H9 (cell line): ENCODE data around the gene RAD21L1. TPM values are rescaled to one million over a fixed set of nuclear protein-coding genes. Genes with fewer than 3 reads are reported as not detected.

ENCODE experiments used
- DNase-seq: peaks from one replicate; pipeline ENCODE4 v3.0.0-alpha.2; 2017
- H2AFZ ChIP-seq: one replicate; pipeline ENCODE4 v1.6.1; 2013; ENCODE audit warnings: mild to moderate bottlenecking, low read length, control low read depth, moderate library complexity
- H2AK5ac ChIP-seq: 2 replicates; pipeline ENCODE4 v1.6.1; 2013; ENCODE audit warnings: low read length, control low read depth, mixed read lengths; ENCODE audit not compliant: insufficient read length
- H2BK120ac ChIP-seq: one replicate; pipeline ENCODE4 v1.6.1; 2013; ENCODE audit warnings: low read depth, mild to moderate bottlenecking, low read length, control low read depth, inconsistent platforms; ENCODE audit not compliant: poor library complexity, severe bottlenecking
- H2BK12ac ChIP-seq: 2 replicates; pipeline ENCODE4 v1.6.1; 2013; ENCODE audit warnings: low read length, control low read depth, mixed read lengths, low read depth; ENCODE audit not compliant: insufficient read length
- H2BK15ac ChIP-seq: 2 replicates; pipeline ENCODE4 v1.6.1; 2013; ENCODE audit warnings: low read depth, low read length, control low read depth
- H2BK20ac ChIP-seq: one replicate; pipeline ENCODE4 v1.6.1; 2013; ENCODE audit warnings: low read depth, mild to moderate bottlenecking, low read length, control low read depth, inconsistent platforms; ENCODE audit not compliant: poor library complexity, severe bottlenecking
- H2BK5ac ChIP-seq: 2 replicates; pipeline ENCODE4 v1.6.1; 2013; ENCODE audit warnings: low read length, control low read depth, mixed read lengths; ENCODE audit not compliant: insufficient read length
- H3K14ac ChIP-seq: 2 replicates; pipeline ENCODE4 v1.6.1; 2013; ENCODE audit warnings: low read length, control low read depth; ENCODE audit not compliant: insufficient read depth
- H3K18ac ChIP-seq: 2 replicates; pipeline ENCODE4 v1.6.1; 2013; ENCODE audit warnings: low read depth, mild to moderate bottlenecking, mixed read lengths, low read length, control low read depth; ENCODE audit not compliant: insufficient read length
- H3K23ac ChIP-seq: 2 replicates; pipeline ENCODE4 v1.6.1; 2013; ENCODE audit warnings: low read length, control low read depth, mixed read lengths, low read depth; ENCODE audit not compliant: insufficient read length
- H3K23me2 ChIP-seq: 2 replicates; pipeline ENCODE4 v1.6.1; 2013; ENCODE audit warnings: low read depth, mild to moderate bottlenecking, mixed read lengths, low read length, control low read depth; ENCODE audit not compliant: insufficient read length, poor library complexity, severe bottlenecking
- H3K27ac ChIP-seq: 2 replicates; pipeline ENCODE4 v1.5.1; 2013; ENCODE audit warnings: low read length, control low read depth, mixed read lengths, low read depth; ENCODE audit not compliant: insufficient read length
- H3K27me3 ChIP-seq: 2 replicates; pipeline ENCODE4 v1.6.1; 2013; ENCODE audit warnings: low read length, control low read depth, inconsistent platforms; ENCODE audit not compliant: insufficient read depth
- H3K4ac ChIP-seq: 2 replicates; pipeline ENCODE4 v1.6.1; 2013; ENCODE audit warnings: low read depth, mild to moderate bottlenecking, control low read depth, inconsistent platforms, low read length, moderate library complexity
- H3K4me1 ChIP-seq: 2 replicates; pipeline ENCODE4 v1.6.1; 2013; ENCODE audit warnings: low read length, control low read depth, inconsistent platforms; ENCODE audit not compliant: insufficient read depth
- H3K4me2 ChIP-seq: 2 replicates; pipeline ENCODE4 v1.6.1; 2013; ENCODE audit warnings: low read length, control low read depth, mixed read lengths; ENCODE audit not compliant: insufficient read length, insufficient read depth
- H3K56ac ChIP-seq: 2 replicates; pipeline ENCODE4 v1.6.1; 2013; ENCODE audit warnings: low read depth, mild to moderate bottlenecking, mixed read lengths, low read length, control low read depth; ENCODE audit not compliant: insufficient read length
- H3K79me1 ChIP-seq: 2 replicates; pipeline ENCODE4 v1.6.1; 2013; ENCODE audit warnings: low read depth, mild to moderate bottlenecking, moderate library complexity, low read length, control low read depth, inconsistent platforms; ENCODE audit not compliant: insufficient read depth, poor library complexity, severe bottlenecking
- H3K79me2 ChIP-seq: 2 replicates; pipeline ENCODE4 v1.6.1; 2013; ENCODE audit warnings: low read length, control low read depth, inconsistent platforms; ENCODE audit not compliant: insufficient read depth
- H3K9ac ChIP-seq: 2 replicates; pipeline ENCODE4 v1.6.1; 2013; ENCODE audit warnings: low read length, control low read depth, mixed read lengths; ENCODE audit not compliant: insufficient read length; ENCODE audit errors: extremely low read depth
- H3K9me3 ChIP-seq: one replicate; pipeline ENCODE4 v1.6.1; 2013; ENCODE audit warnings: low read depth, low read length, inconsistent platforms; ENCODE audit not compliant: control insufficient read depth
- H3T11ph ChIP-seq: one replicate; pipeline ENCODE4 v1.6.1; 2013; ENCODE audit warnings: mild to moderate bottlenecking, low read length, control low read depth, inconsistent platforms
- H4K20me1 ChIP-seq: one replicate; pipeline ENCODE4 v1.6.1; 2013; ENCODE audit not compliant: control insufficient read depth, insufficient read length, insufficient read depth
- H4K5ac ChIP-seq: 2 replicates; pipeline ENCODE4 v1.6.1; 2013; ENCODE audit warnings: low read depth, mild to moderate bottlenecking, mixed read lengths, low read length, control low read depth; ENCODE audit not compliant: insufficient read length
- H4K8ac ChIP-seq: replicated peaks from 2 replicates; pipeline ENCODE4 v1.6.1; 2013; ENCODE audit warnings: low read length, control low read depth, mixed read lengths, low read depth; ENCODE audit not compliant: insufficient read length
- H4K91ac ChIP-seq: 2 replicates; pipeline ENCODE4 v1.6.1; 2013; ENCODE audit warnings: low read depth, mild to moderate bottlenecking, moderate library complexity, mixed read lengths, low read length, control low read depth; ENCODE audit not compliant: insufficient read length
- H3K27ac Mint-ChIP-seq, 3 experiments: 2 replicates in 2 of 3; 3 replicates in 1 of 3; pipeline ENCODE4 v1.8.0; 2020 to 2021; ENCODE audit warnings: mixed read lengths in 3 of 3, mild to moderate bottlenecking in 1 of 3, moderate library complexity in 1 of 3
- H3K27me3 Mint-ChIP-seq: 2 replicates; pipeline ENCODE4 v1.8.0; 2021; ENCODE audit warnings: low read depth, mild to moderate bottlenecking, moderate library complexity, mixed read lengths
- H3K36me3 Mint-ChIP-seq, 3 experiments: 2 replicates in 2 of 3; 3 replicates in 1 of 3; pipeline ENCODE4 v1.8.0; 2020 to 2021; ENCODE audit warnings: low read depth in 3 of 3, mixed read lengths in 3 of 3; ENCODE audit not compliant: insufficient read depth in 1 of 3
- H3K4me1 Mint-ChIP-seq, 2 experiments: 2 replicates each; pipeline ENCODE4 v1.8.0; 2020; ENCODE audit warnings: mixed read lengths in 2 of 2
- H3K4me3 Mint-ChIP-seq, 2 experiments: 2 replicates in 1 of 2; 3 replicates in 1 of 2; pipeline ENCODE4 v1.8.0; 2020 to 2021; ENCODE audit warnings: mild to moderate bottlenecking in 2 of 2, mixed read lengths in 2 of 2, moderate library complexity in 1 of 2
- H3K9me3 Mint-ChIP-seq, 2 experiments: 2 replicates in 1 of 2; 3 replicates in 1 of 2; pipeline ENCODE4 v1.8.0; 2020; ENCODE audit warnings: mild to moderate bottlenecking in 2 of 2, mixed read lengths in 2 of 2, moderate library complexity in 1 of 2
- CTCF ChIP-seq: fragments of 200-600 bp; sonication (generic); conservative IDR thresholded peaks from 3 replicates; pipeline ENCODE4 v1.8.0; 2021; ENCODE audit warnings: antibody characterized with exemption, mild to moderate bottlenecking
- WGBS: extraction: QIAGEN DNeasy Blood & Tissue Kit; methylation state at CpG from one replicate; pipeline ENCODE4 v1.1.7; 2013; ENCODE audit warnings: missing lambda C conversion rate, low lambda C conversion rate, mixed read lengths; ENCODE audit not compliant: insufficient read length; ENCODE audit errors: extremely low coverage; 5-methylcytosine and 5-hydroxymethylcytosine counted together
- total RNA-seq: library from RNA; stranded (reverse); gene quantifications from 2 replicates; pipeline ENCODE4 v1.2.1, GENCODE V29; 2021

Gene RAD21L1
- total RNA-seq, 1 experiment from 2014 or later, result not detected

- Mint-ChIP-seq H3K9me3 (no peaks in the 10 kb centered on the region), H3K4me3 (no peak overlapping the region), H3K4me1 (peaks cover 0 to 5% of the 10 kb centered on the region in 2 experiments; a peak in 3 of 4 replicates), H3K36me3 (no peaks in the 10 kb centered on the region), H3K27ac (no peak overlapping the region), H3K27me3 (peaks cover 10% of the 10 kb centered on the region)
- no peaks in the 10 kb centered on the region for H3K4me1 ChIP-seq
- no peak overlapping the region for H3K18ac ChIP-seq
- H3K56ac ChIP-seq, result no peak overlapping the region
- H3K9me3 ChIP-seq, result no peaks in the 10 kb centered on the region
- TF ChIP-seq CTCF, result no peak
- H3K79me2 ChIP-seq, result no peaks in the 10 kb centered on the region
- no peaks in the 10 kb centered on the region for H3K79me1 ChIP-seq
- no peak overlapping the region for H3K4ac ChIP-seq
- H3K27me3 ChIP-seq, result no peaks in the 10 kb centered on the region
- H2BK120ac ChIP-seq, result no peak overlapping the region
- H4K8ac ChIP-seq, result no peak overlapping the region
- no peak overlapping the region for H3T11ph ChIP-seq
- H2BK20ac ChIP-seq, result no peak overlapping the region
- no peak for DNase-seq
- WGBS, result no CpG with 5 or more reads among the region's 2 CpGs
- H3K4me2 ChIP-seq, result no peak overlapping the region
- no peak overlapping the region for H2BK12ac ChIP-seq
- no peak overlapping the region for H3K9ac ChIP-seq
- H4K91ac ChIP-seq, result no peak overlapping the region
- H3K23me2 ChIP-seq, result no peaks in the 10 kb centered on the region
- H3K14ac ChIP-seq, result no peak overlapping the region
- no peak overlapping the region for H2BK5ac ChIP-seq
- no peaks in the 10 kb centered on the region for H4K20me1 ChIP-seq
- no peak overlapping the region for H3K23ac ChIP-seq
- H2BK15ac ChIP-seq, result no peak overlapping the region
- no peak overlapping the region for H3K27ac ChIP-seq
- H2AFZ ChIP-seq, result no peak overlapping the region
- no peak overlapping the region for H2AK5ac ChIP-seq
- H4K5ac ChIP-seq, result no peak overlapping the region
Observed at GRCh38 chr20:1242530-1242929, 16.7 kb downstream of the RAD21L1 start.
